Tibial nerve (tissue), 4 donors: ENCODE results near the gene UMOD.

Experiments
- EP300 ChIP-seq, 2 donors: sonication (generic); formaldehyde crosslinking; IDR thresholded peaks; one replicate each; pipeline ENCODE4 v1.6.1; 2017; ENCODE audit warnings: antibody characterized with exemption in 2 of 2, mild to moderate bottlenecking in 1 of 2
- POLR2A ChIP-seq, 2 donors: fragments of 450-650 bp; IDR thresholded peaks; one replicate each; pipeline ENCODE4 v1.6.1; 2017; ENCODE audit warnings: antibody characterized with exemption in 2 of 2, mild to moderate bottlenecking in 2 of 2, moderate library complexity in 2 of 2
- TF ChIP-seq, protein P1 (sequence below), 5 experiments: fragments of 200-600 bp in 3 of 5; fragments of 450-650 bp in 2 of 5; sonication (generic) in 3 of 5; IDR thresholded peaks; one replicate each; pipeline ENCODE4 v1.5.1; 2016 to 2019; ENCODE audit warnings: antibody characterized with exemption in 5 of 5, mild to moderate bottlenecking in 3 of 5, moderate library complexity in 2 of 5

DNA sequence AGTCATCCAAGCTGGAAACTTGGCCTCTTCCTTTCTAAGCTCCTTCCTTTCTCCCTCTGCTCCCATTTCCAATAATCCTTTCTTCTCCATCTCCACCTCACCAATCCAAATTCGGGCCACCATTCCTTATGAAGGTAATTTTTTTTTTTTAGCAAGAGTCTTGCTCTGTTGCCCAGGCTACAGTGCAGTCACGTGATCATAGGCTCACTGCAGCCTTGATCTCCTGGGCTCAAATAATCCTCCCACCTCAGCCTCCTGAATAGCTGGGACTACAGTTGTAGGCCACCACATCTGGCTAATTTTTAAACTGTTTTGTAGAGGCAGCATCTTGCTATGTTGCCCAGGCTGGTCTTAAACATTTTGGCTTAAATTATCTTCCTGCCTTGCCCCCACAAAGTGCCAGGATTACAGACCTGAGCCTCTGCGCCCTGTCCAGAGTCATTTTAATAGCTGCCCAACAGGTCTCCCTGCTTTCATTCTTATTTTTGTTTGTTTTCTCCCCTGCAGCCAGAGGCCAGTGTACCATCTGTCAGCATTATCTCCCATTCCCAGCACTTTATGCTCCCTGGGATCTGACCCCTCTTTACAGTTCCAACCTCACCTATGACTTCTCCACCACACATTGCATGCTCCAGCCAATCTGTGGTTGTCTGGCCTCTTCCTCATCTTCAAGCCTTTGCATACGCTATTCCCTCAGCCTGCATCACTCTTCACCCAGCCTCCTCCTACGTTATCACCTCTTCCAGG is 22.9 kb downstream of the UMOD start:
- TF ChIP-seq, protein P1, sequence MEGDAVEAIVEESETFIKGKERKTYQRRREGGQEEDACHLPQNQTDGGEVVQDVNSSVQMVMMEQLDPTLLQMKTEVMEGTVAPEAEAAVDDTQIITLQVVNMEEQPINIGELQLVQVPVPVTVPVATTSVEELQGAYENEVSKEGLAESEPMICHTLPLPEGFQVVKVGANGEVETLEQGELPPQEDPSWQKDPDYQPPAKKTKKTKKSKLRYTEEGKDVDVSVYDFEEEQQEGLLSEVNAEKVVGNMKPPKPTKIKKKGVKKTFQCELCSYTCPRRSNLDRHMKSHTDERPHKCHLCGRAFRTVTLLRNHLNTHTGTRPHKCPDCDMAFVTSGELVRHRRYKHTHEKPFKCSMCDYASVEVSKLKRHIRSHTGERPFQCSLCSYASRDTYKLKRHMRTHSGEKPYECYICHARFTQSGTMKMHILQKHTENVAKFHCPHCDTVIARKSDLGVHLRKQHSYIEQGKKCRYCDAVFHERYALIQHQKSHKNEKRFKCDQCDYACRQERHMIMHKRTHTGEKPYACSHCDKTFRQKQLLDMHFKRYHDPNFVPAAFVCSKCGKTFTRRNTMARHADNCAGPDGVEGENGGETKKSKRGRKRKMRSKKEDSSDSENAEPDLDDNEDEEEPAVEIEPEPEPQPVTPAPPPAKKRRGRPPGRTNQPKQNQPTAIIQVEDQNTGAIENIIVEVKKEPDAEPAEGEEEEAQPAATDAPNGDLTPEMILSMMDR (IDR thresholded peaks at IDR 0.05) = no peak
- TF ChIP-seq POLR2A (IDR thresholded peaks at IDR 0.05) (no peak), EP300 (IDR thresholded peaks at IDR 0.05) (no peak)
